Neutrophil (primary cell): ENCODE results near the gene ZSWIM9.
"Not testable (repeated sequence)": the region's sequence is repeated elsewhere in the genome, so short reads cannot be mapped to it uniquely, and the experiment has no call there.

Experiments used
- H3K27ac ChIP-seq: fragments of 200-600 bp; sonication (generic); 2 replicates; pipeline ENCODE4 v1.5.1; 2016; ENCODE audit warnings: mild to moderate bottlenecking, moderate library complexity
- H3K27me3 ChIP-seq: fragments of 200-600 bp; sonication (generic); 2 replicates; pipeline ENCODE4 v1.6.0; 2016; ENCODE audit warnings: mild to moderate bottlenecking
- H3K36me3 ChIP-seq: fragments of 200-600 bp; sonication (generic); 2 replicates; pipeline ENCODE4 v1.5.1; 2017
- H3K4me1 ChIP-seq, 2 experiments: fragments of 200-600 bp in 1 of 2; sonication (generic) in 1 of 2; 1 replicate in 1 of 2; 2 replicates in 1 of 2; pipeline versions ENCODE4 v1.5.1 to v1.6.1; 2013 to 2016; ENCODE audit warnings: low read depth in 1 of 2, low read length in 1 of 2, mild to moderate bottlenecking in 1 of 2, moderate library complexity in 1 of 2; ENCODE audit not compliant: control insufficient read depth in 1 of 2, insufficient read depth in 1 of 2
- H3K4me3 ChIP-seq, 2 experiments: fragments of 200-600 bp in 1 of 2; sonication (generic) in 1 of 2; 1 replicate in 1 of 2; 2 replicates in 1 of 2; pipeline ENCODE4 v1.5.1; 2013 to 2016; ENCODE audit warnings: low read depth in 1 of 2, low read length in 1 of 2, mild to moderate bottlenecking in 1 of 2, moderate library complexity in 1 of 2
- H3K9me3 ChIP-seq: fragments of 200-600 bp; sonication (generic); 2 replicates; pipeline ENCODE4 v1.5.1; 2016
- TF ChIP-seq, protein P1 (sequence below): fragments of 200-600 bp; sonication (generic); IDR thresholded peaks from 2 replicates; pipeline ENCODE4 v1.5.1; 2016; ENCODE audit warnings: antibody characterized with exemption

Gene ZSWIM9

DNA sequence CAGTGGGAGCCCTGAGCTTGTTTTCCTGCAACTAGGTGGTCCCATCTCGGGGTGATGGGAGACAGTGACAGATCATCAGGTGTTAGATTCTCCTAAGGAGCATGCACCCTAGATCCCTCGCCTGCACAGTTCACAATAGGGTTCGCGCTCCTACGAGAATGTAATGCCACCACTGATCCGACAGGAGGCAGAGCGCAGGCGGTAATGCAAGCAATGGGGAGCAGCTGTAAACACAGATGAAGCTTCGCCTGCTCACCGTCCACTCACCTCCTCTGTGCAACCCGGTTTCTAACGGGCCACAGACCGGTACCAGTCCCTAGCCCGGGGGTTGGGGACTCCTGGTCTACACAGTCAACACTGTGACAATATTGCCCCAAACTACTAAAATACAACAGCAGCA, 46.5 kb downstream of the ZSWIM9 start:
- TF ChIP-seq, protein P1, sequence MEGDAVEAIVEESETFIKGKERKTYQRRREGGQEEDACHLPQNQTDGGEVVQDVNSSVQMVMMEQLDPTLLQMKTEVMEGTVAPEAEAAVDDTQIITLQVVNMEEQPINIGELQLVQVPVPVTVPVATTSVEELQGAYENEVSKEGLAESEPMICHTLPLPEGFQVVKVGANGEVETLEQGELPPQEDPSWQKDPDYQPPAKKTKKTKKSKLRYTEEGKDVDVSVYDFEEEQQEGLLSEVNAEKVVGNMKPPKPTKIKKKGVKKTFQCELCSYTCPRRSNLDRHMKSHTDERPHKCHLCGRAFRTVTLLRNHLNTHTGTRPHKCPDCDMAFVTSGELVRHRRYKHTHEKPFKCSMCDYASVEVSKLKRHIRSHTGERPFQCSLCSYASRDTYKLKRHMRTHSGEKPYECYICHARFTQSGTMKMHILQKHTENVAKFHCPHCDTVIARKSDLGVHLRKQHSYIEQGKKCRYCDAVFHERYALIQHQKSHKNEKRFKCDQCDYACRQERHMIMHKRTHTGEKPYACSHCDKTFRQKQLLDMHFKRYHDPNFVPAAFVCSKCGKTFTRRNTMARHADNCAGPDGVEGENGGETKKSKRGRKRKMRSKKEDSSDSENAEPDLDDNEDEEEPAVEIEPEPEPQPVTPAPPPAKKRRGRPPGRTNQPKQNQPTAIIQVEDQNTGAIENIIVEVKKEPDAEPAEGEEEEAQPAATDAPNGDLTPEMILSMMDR: no peak
- Histone ChIP-seq H3K36me3 (peaks cover 100% of the 10 kb centered on the region), H3K9me3 (no peaks in the 10 kb centered on the region)

DNA sequence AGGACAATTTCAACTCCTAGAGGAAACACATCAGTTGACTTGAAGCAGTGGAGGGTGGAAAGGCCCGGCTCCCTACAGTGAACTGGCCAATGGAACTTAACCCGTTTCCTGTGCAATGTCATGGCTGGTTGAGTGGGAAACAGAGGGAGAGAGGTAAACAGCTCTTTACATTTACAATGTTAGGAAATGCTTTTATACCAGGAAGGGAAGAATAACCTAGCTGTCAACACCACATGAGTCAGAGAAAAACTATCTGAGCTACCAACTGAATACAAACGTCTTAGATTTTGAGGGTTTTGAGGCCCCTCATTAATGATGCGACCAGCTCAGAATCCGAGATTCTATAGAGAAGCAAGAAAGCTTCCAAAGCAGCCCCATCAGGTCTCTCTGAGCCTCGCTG, 48.5 kb downstream of the ZSWIM9 start:
- Histone ChIP-seq H3K27me3 (no peaks in the 10 kb centered on the region), H3K4me1 (no peaks in the 10 kb centered on the region), H3K27ac (no peak overlapping the region), H3K36me3 (peaks cover 100% of the 10 kb centered on the region), H3K9me3 (no peaks in the 10 kb centered on the region), H3K4me3 (no peak overlapping the region)
- TF ChIP-seq, protein P1: no peak

More for the DNA sequence above, 46.5 kb downstream of the ZSWIM9 start:
- no peaks in the 10 kb centered on the region for H3K27me3 ChIP-seq
- no peaks in the 10 kb centered on the region for H3K4me1 ChIP-seq
- H3K27ac ChIP-seq: no peak overlapping the region
- no peak overlapping the region for H3K4me3 ChIP-seq

DNA sequence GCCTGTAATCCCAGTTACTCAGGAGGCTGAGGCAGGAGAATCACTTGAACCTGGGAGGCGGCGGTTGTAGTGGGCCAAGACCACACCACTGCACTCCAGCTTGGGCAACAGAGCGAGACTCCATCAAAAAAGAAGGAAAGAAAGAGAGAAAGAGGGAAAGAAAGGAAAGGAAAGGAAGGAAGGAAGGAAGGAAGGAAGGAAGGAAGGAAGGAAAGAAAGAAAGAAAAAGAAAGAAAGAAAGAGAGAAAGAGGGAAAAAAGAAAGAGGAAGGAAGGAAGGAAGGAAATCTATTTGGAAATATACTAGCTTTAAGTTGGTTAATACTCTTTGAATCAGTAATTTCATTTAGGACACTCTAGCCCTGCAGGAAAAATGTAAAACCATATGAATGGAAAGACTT, 50.3 kb downstream of the ZSWIM9 start:
- H3K27ac ChIP-seq, H3K27me3 ChIP-seq, H3K9me3 ChIP-seq, H3K4me3 ChIP-seq, H3K4me1 ChIP-seq: not testable (repeated sequence)
- peaks cover 99% of the 10 kb centered on the region for H3K36me3 ChIP-seq

DNA sequence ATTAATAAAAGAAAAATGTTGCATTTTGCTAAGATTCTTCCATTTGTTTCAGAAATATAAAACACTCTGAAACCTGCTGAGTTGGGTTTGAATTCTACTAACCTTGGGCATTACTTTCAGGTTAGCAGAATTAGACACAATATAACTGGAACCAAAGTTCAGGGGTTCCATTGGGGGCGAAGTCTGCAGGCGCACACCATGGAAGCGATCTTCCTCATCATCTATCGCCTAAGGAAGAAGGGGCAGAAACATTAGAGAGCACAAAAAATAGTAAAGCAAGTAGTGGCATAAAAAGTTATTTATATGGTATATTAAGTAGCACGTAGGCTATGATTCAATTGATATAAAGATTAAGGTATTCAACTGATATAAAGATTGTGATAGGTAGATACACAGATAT, 51.1 kb downstream of the ZSWIM9 start:
- H3K27ac ChIP-seq: no peak overlapping the region
- no peaks in the 10 kb centered on the region for H3K9me3 ChIP-seq
- H3K36me3 ChIP-seq: peaks cover 97% of the 10 kb centered on the region
- TF ChIP-seq, protein P1: no peak
- no peak overlapping the region for H3K4me3 ChIP-seq
- no peaks in the 10 kb centered on the region for H3K27me3 ChIP-seq
- H3K4me1 ChIP-seq: no peaks in the 10 kb centered on the region

- Histone ChIP-seq H3K27ac (no peak overlapping the region), H3K4me1 (no peaks in the 10 kb centered on the region), H3K27me3 (no peaks in the 10 kb centered on the region), H3K9me3 (no peaks in the 10 kb centered on the region), H3K4me3 (no peak overlapping the region), H3K36me3 (peaks cover 98% of the 10 kb centered on the region)
- TF ChIP-seq, protein P1: no peak
Measured at GRCh38 chr19:48230555-48231129, 60.2 kb downstream of the ZSWIM9 start.

DNA sequence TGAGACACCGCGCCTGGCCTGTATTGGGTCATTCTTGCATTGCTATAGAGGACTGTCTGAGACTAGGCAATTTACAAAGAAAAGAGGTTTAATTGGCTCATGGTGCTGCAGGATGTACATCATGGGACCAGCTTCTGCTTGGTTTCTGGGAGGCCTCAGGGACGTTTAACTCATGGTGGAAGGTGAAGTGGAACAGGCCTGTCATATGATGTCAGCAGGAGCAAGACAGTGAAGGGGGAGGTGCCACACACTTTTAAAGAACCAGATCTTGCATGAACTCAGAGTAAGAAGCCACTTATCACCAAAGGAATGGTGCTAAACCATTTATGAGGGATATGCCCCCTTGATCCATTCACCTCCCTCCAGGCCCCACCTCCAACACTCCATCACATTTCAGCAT, 66.6 kb downstream of the ZSWIM9 start:
- peaks cover 92% of the 10 kb centered on the region for H3K36me3 ChIP-seq
- TF ChIP-seq, protein P1: no peak
- H3K27me3 ChIP-seq: no peaks in the 10 kb centered on the region
- H3K4me3 ChIP-seq: no peak overlapping the region
- peaks cover 6 to 8% of the 10 kb centered on the region in 2 experiments for H3K4me1 ChIP-seq
- H3K9me3 ChIP-seq: no peaks in the 10 kb centered on the region
- H3K27ac ChIP-seq: no peak overlapping the region
